Right ventricle myocardium inferior (tissue), 1 donor: Measurements from ENCODE around the gene PARP3. TPM values are rescaled to one million over a fixed set of nuclear protein-coding genes. Genes with fewer than 3 reads are reported as not detected.
A peak's percentile ranks its signal among the peaks of the same experiment; 100 is the strongest.

Source experiments
- ATAC-seq: fragments of 200-7000 bp; cut with Tn5 transposase; one replicate; pipeline ENCODE4 v1.9.1; 2020; ENCODE audit warnings: mild to moderate bottlenecking, moderate library complexity
- DNase-seq: peaks from one replicate; pipeline ENCODE4 v3.0.0; 2021; ENCODE audit errors: missing footprints
- intact Hi-C: fragments of 100-400 bp; cut with DNase I; formaldehyde crosslinking; loops from one replicate; pipeline ENCODE4 v1.11.0; 2022
- total RNA-seq: library from RNA; stranded (reverse); fragmentation: NEBNext Ultra II Directional; extraction: Animal tissue kit (Norgen Biotek cat#: 25700); gene quantifications from one replicate; pipeline ENCODE4 v1.2.1, GENCODE V29; 2021
- donor health status: DM: no; HTN: yes; CAD: no; lungs with severe emphysema.

PARP3 gene
- total RNA-seq, 1 donor from 2014 or later: 17.6 TPM

GRCh38 chr3:51961011-51961410, 18.8 kb downstream of the PARP3 start:
- intact Hi-C loops: no loop called here
- peak; percentile 51 for DNase-seq
- no peak for ATAC-seq

GRCh38 chr3:51961602-51962569, 19.7 kb downstream of the PARP3 start:
- ATAC-seq (peak; percentile 82), DNase-seq (peak; percentile 61)
- intact Hi-C loops: no loop called here

GRCh38 chr3:51962854-51963530, 20.8 kb downstream of the PARP3 start:
- intact Hi-C loops: no loop called here
- ATAC-seq (no peak), DNase-seq (peak; percentile 65)

- intact Hi-C loops: no loop called here
- DNase-seq (peak; percentile 49), ATAC-seq (no peak)
Measured at GRCh38 chr3:51963951-51964451, 21.8 kb downstream of the PARP3 start.

- intact Hi-C loops: no loop called here
- DNase-seq (peak; percentile 58), ATAC-seq (no peak)
Measured at GRCh38 chr3:51964521-51964920, 22.4 kb downstream of the PARP3 start.

GRCh38 chr3:51966016-51966415, 23.9 kb downstream of the PARP3 start:
- no peak for ATAC-seq
- intact Hi-C loops: no loop called here
- peak; percentile 1 for DNase-seq

GRCh38 chr3:51966486-51966885, 24.3 kb downstream of the PARP3 start:
- ATAC-seq: no peak
- intact Hi-C loops: no loop called here

GRCh38 chr3:51966922-51967383, 24.8 kb downstream of the PARP3 start:
- DNase-seq (no peak), ATAC-seq (peak; percentile 1)
- intact Hi-C loops: no loop called here

More at GRCh38 chr3:51966486-51966885, 24.3 kb downstream of the PARP3 start:
- peak; percentile 55 for DNase-seq

- intact Hi-C loops: no loop called here
- ATAC-seq (peak; percentile 77), DNase-seq (peak; percentile 87)
Measured at GRCh38 chr3:51967384-51968169, 25.4 kb downstream of the PARP3 start, which contains the start of gene PCBP4. TSS of gene PCBP4 (minus strand) at chr3:51967454. CDS start at chr3:51961240, 6,214 bp downstream.

- intact Hi-C loops: no loop called here
- peak; percentile 4 for ATAC-seq
- peak; percentile 68 for DNase-seq
Measured at GRCh38 chr3:51968170-51968775, 26.1 kb downstream of the PARP3 start.

- intact Hi-C loops: no loop called here
- peak; percentile 32 for DNase-seq
- no peak for ATAC-seq
Measured at GRCh38 chr3:51968883-51969678, 26.9 kb downstream of the PARP3 start.

- intact Hi-C loops: loop anchor here (10.0 kb wide), 1 partner anchor 435 kb away; no protein-coding TSS in a partner anchor
- no peak for ATAC-seq
- DNase-seq: peak; percentile 53
Measured at GRCh38 chr3:51969841-51970240, 27.7 kb downstream of the PARP3 start.

- intact Hi-C loops: loop anchor here (10.0 kb wide), 1 partner anchor 434 kb away; no protein-coding TSS in a partner anchor
- no peak for ATAC-seq
Measured at GRCh38 chr3:51970606-51971300, 28.6 kb downstream of the PARP3 start.

GRCh38 chr3:51971350-51971749, 29.2 kb downstream of the PARP3 start:
- ATAC-seq (no peak), DNase-seq (peak; percentile 57)
- intact Hi-C loops: loop anchor here (10.0 kb wide), 1 partner anchor 433 kb away; no protein-coding TSS in a partner anchor

More at GRCh38 chr3:51970606-51971300, 28.6 kb downstream of the PARP3 start:
- DNase-seq: peak; percentile 37

GRCh38 chr3:51974277-51974962, 32.3 kb downstream of the PARP3 start:
- DNase-seq (peak; percentile 66), ATAC-seq (peak; percentile 23)

More at GRCh38 chr3:51974277-51974962, 32.3 kb downstream of the PARP3 start:
- intact Hi-C loops: loop anchor here (1.0 to 10.0 kb wide), 2 partner anchors 32 to 430 kb away; partner anchors contain the start of gene PARP3
